Occipital lobe (tissue), 3 donors: ENCODE results near the gene SEPHS2. TPM values are rescaled to one million over a fixed set of nuclear protein-coding genes. Genes with fewer than 3 reads are reported as not detected.
"Not testable (repeated sequence)": the region's sequence is repeated elsewhere in the genome, so short reads cannot be mapped to it uniquely, and the experiment has no call there.

Experiments
- DNase-seq: peaks from one replicate; lab custom pipeline; 2025; lab: John Stamatoyannopoulos, UW
- small RNA-seq: library from RNA; depleted of rRNA; stranded (forward); fragments of <200 nt; gene quantifications from one replicate; pipeline ENCODE3, GENCODE V24; 2014
- total RNA-seq: library from RNA; depleted of rRNA; stranded (reverse); fragments of >200 nt; gene quantifications from one replicate; pipeline ENCODE4 v1.2.3, GENCODE V29; 2014

The SEPHS2 gene
- total RNA-seq, 1 donor from 2014 or later = 12.3 TPM

DNA sequence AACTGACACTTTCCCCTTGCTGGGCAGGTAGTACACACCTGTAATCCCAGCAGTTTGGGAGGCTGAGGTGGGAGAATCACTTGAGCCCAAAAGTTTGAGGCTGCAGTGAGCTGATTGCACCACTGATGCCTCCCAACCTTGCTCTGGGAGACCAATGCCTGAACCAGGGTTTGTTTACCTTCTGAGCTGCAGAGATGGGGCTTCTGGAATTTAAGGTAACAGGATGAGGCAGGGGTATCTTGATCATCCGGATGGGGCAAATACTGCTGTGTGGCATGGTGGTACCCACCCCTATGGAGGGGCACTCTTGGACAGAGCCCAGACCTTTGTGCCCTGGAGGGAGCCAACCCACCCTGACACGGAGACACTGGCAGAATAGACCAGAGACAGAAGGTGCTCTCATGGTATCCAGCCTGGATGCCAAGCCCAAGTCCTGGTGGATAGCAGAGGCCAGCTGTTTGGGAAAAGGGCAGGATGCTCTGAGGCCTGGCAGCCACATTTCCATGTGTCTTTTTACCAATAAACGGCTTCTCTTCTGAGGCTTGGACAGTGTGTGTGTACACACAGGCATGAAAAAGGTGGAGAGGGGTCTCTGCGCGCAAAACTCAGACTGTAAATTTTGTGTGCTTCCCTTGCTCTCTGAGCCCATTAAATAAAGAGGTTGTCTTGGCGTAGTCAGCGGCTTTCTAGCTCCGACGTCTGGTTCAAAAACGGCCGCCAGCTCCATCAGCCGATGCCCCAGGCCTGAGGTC is 46.1 kb downstream of the SEPHS2 start:
- DNase-seq = no peak

DNA sequence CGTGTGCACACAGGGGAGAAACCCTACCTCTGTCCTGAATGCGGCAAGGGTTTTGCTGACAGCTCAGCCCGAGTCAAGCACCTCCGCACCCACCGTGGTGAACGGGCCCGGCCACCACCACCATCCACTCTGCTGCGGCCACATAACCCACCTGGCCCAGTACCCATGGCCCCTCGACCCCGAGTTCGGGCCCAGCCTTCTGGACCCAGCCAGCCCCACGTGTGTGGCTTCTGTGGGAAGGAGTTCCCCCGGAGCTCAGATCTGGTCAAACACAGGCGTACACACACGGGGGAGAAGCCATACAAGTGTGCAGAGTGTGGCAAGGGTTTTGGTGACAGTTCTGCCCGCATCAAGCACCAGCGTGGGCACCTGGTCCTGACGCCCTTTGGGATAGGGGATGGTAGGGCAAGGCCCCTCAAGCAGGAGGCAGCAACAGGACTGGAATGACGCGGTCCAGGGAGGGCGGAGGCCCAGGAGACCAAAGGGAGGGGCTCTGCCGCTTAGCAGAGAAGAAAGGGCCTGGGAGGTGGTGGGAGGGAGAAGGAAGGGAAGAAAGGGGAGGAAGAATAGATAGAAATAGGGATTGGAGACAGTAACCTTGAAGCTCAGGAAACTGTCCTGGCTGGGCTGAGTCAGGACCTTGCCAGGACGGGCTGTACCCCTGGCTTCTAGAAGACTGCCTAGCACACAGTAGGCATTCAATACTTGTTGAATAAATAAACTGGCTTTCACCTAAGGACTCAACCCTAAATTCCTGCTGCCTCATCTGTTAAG is 46.8 kb downstream of the SEPHS2 start:
- DNase-seq = no peak

DNA sequence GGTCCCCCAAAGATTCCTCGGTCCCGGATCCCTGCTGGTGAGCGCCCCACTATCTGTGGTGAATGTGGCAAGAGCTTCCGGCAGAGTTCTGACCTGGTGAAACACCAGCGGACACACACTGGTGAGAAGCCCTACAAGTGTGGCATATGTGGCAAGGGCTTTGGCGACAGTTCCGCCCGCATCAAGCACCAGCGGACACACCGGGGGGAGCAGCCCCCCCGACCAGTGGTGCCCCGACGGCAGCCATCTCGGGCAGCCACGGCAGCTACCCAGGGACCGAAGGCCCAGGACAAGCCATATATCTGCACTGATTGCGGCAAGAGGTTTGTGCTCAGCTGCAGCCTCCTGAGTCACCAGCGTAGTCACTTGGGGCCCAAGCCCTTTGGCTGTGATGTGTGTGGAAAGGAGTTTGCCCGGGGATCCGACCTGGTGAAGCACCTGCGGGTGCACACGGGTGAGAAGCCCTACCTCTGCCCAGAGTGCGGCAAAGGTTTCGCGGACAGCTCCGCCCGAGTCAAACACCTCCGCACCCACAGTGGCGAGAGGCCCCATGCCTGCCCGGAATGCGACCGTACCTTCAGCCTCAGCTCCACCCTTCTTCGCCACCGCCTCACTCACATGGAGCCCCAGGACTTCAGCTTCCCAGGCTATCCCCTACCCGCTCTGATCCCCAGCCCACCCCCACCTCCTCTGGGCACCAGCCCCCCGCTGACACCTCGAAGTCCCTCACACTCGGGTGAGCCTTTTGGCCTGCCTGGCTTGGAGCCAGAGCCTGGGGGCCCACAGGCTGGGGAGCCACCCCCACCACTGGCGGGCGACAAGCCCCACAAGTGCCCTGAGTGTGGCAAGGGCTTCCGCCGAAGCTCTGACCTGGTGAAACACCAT is 47.7 kb downstream of the SEPHS2 start:
- DNase-seq = no peak

DNA sequence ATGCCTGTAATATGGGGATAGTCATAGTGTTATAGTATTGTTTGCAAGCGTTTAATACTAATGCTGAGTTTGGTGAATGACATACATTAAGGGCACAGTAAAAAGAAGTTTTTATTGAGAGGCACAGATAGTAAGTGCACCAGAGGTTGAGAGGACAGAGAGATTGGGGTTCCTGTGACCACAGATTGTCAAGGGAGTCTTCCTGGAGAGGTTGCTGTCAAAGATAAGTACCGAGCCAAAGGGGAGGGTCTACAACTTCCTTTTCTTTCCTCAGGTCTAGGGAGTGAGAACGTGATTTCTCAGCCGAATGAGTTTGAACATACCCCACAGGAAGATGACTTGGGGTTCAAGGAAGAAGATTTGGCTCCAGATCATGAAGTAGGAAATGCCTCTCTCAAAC is 48.6 kb downstream of the SEPHS2 start:
- no peak for DNase-seq

DNA sequence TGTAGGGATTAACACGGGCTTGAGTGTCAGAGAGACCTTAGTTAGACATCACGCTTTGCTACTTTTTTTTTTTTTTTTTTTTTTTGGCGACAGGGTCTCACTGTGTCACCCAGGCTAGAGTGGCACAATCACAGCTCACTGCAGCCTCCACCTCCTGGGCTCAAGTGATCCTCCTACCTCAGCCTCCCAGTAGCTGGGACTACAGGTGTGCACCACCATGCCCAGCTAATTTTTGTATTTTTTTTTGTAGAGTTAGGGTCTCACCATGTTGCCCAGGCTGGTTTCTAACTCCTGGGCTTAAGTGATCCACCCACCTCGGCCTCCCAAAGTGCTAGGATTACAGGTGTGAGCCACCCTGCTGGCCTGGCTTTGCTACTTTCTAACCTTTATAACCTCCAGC is 49.0 kb downstream of the SEPHS2 start:
- DNase-seq = not testable (repeated sequence)

DNA sequence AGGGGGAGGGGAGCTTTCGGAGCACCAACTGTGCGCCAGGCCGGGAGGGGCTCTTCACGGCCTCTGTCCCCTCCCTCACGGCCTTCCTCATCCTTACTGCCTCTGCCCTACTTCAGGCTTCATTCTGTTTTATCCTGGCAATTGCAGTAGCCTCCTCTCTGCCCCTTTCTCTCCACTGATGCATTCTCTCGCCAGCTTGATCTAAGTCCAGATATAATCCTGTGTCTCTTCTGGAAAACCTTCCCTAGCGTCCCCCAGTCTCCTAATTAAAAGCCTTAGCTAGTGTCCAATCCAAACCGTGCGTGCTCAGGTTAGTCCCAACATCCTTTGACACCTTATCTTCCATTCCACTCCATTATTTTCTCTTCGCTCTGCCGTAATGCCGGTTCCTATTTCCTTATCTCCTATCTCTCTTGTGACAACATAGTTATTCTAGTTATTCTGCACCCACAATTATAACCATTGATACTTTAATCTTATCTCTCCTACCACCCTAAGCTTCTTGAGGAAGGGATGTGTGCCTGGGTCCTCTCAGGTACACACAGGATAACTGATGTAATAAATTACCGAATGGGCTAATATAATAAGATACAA is 49.6 kb downstream of the SEPHS2 start:
- DNase-seq = no peak

DNA sequence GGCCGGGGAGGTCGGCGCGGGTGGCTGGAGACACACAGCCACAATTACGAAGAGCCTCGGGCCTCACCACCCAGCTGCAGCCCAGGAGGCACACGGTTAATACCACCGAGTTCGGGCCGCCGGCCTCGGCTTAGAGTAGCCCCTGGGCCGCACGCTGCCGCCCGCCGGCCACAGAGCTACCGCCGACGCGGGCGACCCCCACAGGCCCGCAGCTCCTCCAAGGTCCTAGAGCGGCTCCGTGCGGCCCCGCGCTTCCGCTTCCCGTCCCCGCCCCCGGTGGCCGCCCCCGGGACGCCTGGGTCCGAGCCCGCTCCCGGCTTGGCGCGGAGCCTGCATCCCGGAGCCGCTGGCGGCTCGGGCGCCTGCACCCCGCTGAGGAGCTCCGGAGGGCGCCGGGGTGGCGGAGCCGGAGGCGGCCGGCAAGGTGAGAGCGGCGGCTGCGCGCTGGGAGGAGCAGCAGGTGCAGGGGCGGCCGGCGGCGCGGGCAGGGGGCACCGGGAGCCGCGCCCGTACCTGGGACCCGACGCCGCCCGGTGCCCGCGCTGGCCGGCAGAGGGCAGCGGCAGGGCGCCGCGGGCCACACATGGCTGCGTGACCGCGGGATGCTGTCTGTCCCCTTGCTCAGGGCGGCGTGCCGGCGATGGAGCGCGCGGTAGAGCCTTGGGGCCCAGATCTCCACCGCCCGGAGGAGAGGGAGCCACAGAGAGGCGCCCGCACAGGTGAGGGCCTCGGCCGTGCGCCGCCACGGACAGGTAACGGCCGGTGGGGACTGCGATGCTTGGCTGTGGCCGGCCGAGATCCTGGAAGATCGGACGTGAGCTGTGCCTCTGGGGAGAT is 50.3 kb downstream of the SEPHS2 start, which contains the start of gene ZNF48:
Gene ZNF48, plus strand, starts transcription at position 266 of the 837 bp plus-strand sequence. Its CDS starts 375 bp downstream, at position 641.
- DNase-seq = peak; percentile 82

DNA sequence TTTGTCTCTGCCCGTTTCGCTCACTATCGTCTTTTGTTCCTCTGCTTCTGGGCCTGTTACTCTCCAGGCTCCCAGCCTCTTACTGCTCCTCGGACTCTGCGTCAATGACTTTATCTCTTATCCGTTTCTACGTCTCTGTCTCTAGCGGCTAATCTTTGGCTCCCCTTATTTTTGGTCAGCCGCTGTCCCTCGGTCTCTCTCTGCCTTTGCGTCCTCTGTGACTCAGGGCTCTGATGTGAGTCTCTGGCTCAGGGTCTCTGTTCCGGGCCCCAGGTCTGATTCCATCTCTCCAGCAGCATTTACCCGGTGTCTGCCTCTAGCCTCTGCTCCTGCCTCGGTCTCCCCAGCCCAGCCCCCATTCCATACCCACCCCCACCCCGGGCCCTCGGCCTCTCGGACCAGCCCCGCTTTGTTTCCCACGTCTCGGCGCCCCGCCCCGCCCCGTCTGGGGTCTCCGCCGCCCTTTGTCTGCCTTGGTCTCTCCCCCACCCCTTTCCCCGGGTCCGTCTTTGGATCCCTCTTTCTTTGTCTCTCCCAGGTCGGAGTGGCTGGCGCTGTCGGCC is 51.0 kb downstream of the SEPHS2 start:
- DNase-seq = no peak

Small RNA genes lying within 50 kb of the gene (small RNA-seq; reads per million reads assigned to genes)
- not detected for gene RF00019
- gene RF00406 = 0.09 reads per million
- not detected for gene RNU7-61P

Other genes starting within 250 kb of the SEPHS2 start
- 2.3 TPM for gene SULT1A3, start 246.6 kb downstream of the SEPHS2 start, total RNA-seq
- gene NPIPB13, start 197.4 kb downstream of the SEPHS2 start, total RNA-seq = 0.78 TPM
- 39.8 TPM for gene CD2BP2, start 90.6 kb downstream of the SEPHS2 start, total RNA-seq
- 25.6 TPM for gene TBC1D10B, start 75.4 kb downstream of the SEPHS2 start, total RNA-seq
- 6.1 TPM for gene MYL11, start 71.1 kb downstream of the SEPHS2 start, total RNA-seq
- gene SEPTIN1, start 63.3 kb downstream of the SEPHS2 start, total RNA-seq = under 0.01 TPM
- gene ZNF48, start 50.5 kb downstream of the SEPHS2 start, total RNA-seq = 32.0 TPM
- 6.9 TPM for gene ZNF771, start 38.3 kb downstream of the SEPHS2 start, total RNA-seq
- 29.8 TPM for gene DCTPP1, start 15.8 kb downstream of the SEPHS2 start, total RNA-seq
- gene ITGAL, start 26.9 kb upstream of the SEPHS2 start, total RNA-seq = 1.1 TPM
- gene ZNF768, start 80.7 kb upstream of the SEPHS2 start, total RNA-seq = 28.4 TPM
- 12.6 TPM for gene ZNF747, start 89.0 kb upstream of the SEPHS2 start, total RNA-seq
- gene ZNF764, start 112.5 kb upstream of the SEPHS2 start, total RNA-seq = 6.9 TPM
- 5.9 TPM for gene ZNF688, start 125.8 kb upstream of the SEPHS2 start, total RNA-seq
- gene ZNF785, start 139.8 kb upstream of the SEPHS2 start, total RNA-seq = 16.1 TPM
- 8.9 TPM for gene ZNF689, start 164.5 kb upstream of the SEPHS2 start, total RNA-seq
- gene PRR14, start 205.1 kb upstream of the SEPHS2 start, total RNA-seq = 9.2 TPM
- gene FBRS, start 212.6 kb upstream of the SEPHS2 start, total RNA-seq = 11.5 TPM